Left ventricle myocardium superior (tissue), 1 donor: ENCODE measurements around the gene NAV2. TPM values are rescaled to one million over a fixed set of nuclear protein-coding genes. Genes with fewer than 3 reads are reported as not detected.
"Not testable (repeated sequence)": the region's sequence is repeated elsewhere in the genome, so short reads cannot be mapped to it uniquely, and the experiment has no call there.

Experiments
- ATAC-seq: fragments of 200-7000 bp; cut with Tn5 transposase; one replicate; pipeline ENCODE4 v1.9.1; 2020; ENCODE audit warnings: mild to moderate bottlenecking, moderate library complexity
- DNase-seq: peaks from one replicate; pipeline ENCODE4 v3.0.0-alpha.2; 2020
- intact Hi-C: fragments of 100-400 bp; cut with micrococcal nuclease; formaldehyde crosslinking; loops from one replicate; pipeline ENCODE4 v1.11.0; 2022
- total RNA-seq: library from RNA; stranded (reverse); fragmentation: NEBNext Ultra II Directional; extraction: Animal tissue kit (Norgen Biotek cat#: 25700); gene quantifications from one replicate; pipeline ENCODE4 v1.2.1, GENCODE V29; 2021
- donor health status: DM: no; HTN: yes; CAD: no; lungs with severe emphysema.

Gene NAV2
- total RNA-seq, 1 donor from 2014 or later = 8.8 TPM

DNA sequence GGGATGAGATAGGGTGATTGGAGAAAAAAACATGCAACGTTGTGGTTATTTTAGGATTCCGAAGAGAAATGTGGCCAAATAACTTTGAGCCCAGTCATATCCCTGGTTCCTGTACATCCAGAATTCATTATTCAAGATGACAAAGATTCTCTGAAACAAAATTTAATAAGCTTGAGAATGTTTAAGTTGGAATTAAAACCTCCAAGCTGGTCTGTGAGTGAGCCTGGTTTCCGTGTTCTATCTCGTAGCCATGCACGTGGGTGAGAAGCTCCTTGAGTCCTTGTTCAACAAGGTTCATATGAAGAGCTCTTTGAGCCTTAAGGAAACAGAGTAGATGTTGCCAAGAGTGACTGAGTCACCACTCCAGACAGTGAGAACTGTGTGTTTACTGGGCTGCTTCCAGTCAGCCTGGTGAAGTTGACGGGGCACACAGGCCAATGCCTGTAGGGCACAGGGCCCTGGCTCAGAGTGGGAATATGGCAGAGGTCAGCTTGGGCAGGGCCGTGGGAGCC lies 206.5 kb downstream of the NAV2 start:
- DNase-seq (peak; percentile 56), ATAC-seq (peak; percentile 98)
- intact Hi-C loops = no loop called here

DNA sequence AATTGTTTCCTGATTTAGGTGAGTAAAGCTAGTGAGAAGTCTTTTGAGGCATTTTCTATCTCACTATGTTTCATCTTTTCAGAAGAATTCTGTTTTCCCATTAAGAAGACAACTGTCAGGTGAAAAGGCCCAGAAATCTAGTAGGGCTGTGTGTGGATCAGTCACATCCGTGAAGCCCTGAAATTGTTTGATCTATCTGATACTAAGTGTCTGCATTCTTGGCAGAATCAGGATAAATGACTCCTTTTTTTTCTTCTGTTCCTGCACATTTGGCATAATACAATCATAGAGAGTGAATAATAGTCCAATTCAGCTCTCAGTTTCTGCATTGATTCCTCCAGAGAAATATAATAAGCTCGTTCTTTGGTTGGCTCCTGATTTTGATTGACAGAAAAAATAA lies 208.3 kb downstream of the NAV2 start:
- ATAC-seq (no peak), DNase-seq (no peak)
- intact Hi-C loops = no loop called here

DNA sequence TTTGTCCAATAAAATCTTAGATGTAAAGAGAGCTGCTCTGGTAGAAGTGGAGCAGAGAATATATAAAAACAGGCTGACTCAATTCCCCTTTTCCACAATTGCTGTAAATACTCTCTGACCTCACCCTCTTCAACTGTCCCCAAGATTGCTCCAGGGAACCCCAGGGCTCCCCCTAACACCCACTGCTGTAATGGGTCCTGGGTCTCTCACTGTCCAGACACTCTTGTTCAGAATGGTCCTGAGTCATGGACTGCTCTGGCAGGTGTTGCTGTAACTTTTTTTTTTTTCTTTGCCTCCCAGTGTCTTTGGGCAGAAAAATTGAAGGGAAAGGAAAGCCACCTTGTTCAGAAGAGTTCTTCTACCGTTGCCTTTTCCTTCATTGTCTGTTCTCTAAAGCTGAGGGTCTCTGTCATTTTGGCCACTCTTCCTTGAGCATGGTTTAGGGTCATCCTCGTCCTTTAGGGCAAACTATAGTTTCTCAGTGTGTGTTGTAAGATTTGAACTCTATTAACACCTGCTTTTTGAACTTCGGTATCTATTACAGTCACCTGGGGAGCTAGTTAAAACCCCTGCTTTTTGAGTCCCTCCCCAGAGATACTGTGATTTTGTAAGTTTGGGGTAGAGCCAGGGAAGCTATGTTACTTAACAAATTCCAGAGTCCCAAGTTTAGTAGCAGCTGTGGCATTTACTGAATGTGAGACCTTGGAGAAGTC lies 209.5 kb downstream of the NAV2 start:
- ATAC-seq (no peak), DNase-seq (no peak)
- intact Hi-C loops = no loop called here

DNA sequence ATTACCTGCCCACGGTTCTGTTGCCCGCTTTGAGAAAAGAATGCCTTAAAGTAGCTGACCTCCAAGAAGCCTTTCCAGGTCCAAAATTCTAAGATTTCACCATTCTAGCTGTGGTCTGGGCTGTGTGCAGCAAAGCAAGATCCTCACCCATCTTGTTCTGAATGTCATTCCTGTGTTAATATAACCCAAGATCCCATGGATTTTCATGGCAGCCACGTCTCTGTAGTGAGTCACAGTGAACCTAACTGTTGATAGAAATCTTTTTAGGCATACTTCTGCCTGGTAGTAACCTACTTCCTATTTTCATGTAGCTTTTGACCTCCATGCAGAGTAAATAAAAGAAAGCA lies 210.0 kb downstream of the NAV2 start:
- intact Hi-C loops = no loop called here
- no peak for ATAC-seq
- no peak for DNase-seq

DNA sequence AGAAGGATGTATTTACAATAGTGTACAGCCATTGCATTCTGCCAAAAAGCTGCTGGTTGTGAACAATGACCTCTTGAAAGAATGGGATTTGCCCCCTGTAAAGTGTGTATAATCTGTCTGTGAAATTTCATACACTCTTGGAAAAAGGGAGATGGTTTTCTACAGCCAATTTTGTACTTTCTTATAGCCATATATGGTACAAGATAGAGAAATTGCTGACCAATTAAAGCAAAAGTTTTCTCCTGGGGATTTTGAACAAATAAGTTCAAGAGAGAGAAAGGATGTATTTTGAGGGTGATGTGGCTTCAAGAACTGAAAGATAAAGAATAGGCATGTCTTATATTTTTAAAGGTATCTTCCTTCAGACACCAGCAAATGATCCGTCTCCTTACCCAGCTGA lies 211.0 kb downstream of the NAV2 start:
- intact Hi-C loops = no loop called here
- ATAC-seq (no peak), DNase-seq (no peak)

DNA sequence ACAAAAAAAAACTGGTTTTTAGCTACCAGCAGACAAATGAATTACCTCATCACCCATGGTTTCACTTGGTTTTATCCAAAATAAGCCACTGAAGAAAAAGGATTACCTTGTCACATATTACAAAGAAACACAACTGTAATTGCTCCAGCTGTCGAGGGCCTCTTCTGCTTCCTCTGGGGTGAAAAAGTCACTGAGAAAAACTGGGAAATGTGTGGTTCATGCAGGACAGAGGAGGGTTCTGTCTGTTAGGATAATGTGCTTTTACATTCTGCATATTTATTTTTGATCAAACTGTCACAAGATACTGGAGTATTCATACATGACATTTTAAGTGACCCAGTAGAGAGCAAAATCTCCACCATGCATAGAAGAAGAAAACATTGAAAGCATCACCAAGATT lies 211.7 kb downstream of the NAV2 start:
- ATAC-seq = no peak
- intact Hi-C loops = no loop called here
- DNase-seq = no peak

DNA sequence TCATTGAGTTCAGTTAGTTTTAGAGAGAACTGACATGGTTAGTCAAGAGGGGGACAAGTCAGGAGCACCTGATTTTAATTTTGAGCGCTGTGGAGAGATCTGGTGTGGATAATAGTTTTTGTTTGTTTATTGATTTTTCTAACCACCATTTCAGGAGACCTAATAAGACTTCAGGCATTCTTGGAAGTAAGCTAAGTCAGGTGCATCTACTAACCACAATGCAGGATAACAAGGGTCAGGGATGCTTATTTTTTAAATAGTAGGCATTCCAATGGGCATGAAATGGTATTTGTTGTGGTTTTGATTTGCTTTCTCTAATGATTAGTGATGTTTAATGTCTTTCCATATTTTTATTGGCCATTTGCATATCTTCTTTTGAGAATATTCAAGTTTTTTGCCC lies 212.1 kb downstream of the NAV2 start:
- intact Hi-C loops = no loop called here
- ATAC-seq (no peak), DNase-seq (no peak)

DNA sequence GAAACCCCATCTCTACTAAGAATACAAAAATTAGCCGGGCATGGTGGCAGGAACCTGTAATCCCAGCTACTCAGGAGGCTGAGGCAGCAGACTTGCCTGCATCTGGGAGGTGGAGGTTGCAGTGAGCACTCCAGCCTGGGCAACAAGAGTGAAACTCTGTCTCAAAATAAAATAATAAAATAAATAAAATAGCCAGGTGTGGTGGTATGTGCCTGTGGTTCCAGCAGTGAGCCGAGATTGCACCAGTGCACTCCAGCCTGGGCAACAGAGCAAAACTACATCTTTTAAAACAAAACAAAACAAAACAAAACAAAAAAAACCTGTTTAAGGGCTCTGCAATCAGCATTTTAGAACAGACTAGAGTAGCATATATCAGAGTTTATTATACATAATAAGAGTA lies 214.8 kb downstream of the NAV2 start:
- intact Hi-C loops, DNase-seq, ATAC-seq: not testable (repeated sequence)

DNA sequence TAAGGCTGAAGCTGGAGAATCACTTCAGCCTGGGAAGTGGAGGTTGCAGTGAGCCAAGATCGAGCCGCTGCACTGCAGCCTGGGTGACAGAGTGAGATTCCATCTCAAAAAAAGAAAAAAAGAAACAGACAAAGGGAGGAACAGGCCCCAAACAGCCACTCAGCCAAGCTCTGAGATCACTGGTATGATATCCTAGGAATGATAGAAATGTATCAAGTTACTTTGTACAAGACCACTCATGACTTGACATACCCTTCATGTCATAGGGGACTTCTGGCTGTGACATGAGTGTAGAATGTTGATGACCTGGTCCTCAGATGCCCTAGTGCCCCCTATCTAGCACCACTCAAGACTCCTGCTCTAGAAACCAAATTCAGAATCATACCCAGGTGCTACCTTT lies 216.5 kb downstream of the NAV2 start:
- no peak for DNase-seq
- no peak for ATAC-seq
- intact Hi-C loops = no loop called here

DNA sequence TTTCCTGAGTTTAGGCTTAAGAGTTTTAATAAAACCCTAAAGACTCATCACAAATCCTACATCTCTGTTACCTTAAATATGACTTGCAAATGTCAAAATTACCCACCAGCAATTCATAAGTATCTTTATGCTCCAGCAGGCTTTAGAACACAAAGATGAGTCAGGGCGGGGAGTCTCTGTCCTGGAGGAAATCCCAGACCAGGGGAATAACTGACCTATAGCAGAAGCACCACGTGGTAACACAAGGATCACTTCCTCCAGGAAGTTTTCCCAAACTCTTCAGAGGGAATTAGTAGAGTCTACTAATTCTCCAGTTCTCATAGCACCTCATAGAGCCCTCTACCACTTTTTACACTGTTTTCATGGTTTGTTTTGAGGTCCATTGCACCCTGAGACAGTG lies 217.0 kb downstream of the NAV2 start:
- DNase-seq = no peak
- ATAC-seq = no peak
- intact Hi-C loops = no loop called here

DNA sequence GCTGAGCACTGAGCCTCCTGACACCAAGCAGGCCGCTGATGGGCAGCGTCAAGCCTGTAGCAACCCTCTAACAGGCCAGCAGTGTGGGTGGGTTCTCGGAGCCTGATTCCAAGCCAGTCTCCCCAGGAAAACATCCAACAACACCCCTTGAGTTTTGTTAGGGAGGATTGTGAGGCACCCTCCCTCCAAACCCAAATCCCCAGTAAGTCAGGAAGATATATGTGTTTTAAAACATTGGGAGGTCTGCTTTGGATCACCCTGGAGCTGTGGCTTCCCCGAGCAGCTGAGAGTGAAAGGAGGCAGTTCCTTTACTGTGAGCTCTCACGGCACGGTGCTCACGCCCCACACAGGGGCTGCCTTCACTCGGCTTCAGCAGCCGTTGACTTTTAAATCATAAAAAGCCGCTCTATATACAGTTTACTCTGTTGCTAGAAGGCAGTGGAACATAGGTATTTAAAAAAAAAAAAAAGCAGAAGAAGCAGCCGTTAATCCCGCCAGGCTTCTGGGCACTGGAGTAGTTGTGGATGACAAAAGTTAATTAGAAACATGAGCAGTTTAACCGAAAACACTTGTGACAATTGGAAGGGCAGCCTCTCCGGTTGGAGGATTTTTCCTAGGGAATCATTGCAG lies 218.6 kb downstream of the NAV2 start:
- ATAC-seq (peak; percentile 67), DNase-seq (no peak)
- intact Hi-C loops = no loop called here

DNA sequence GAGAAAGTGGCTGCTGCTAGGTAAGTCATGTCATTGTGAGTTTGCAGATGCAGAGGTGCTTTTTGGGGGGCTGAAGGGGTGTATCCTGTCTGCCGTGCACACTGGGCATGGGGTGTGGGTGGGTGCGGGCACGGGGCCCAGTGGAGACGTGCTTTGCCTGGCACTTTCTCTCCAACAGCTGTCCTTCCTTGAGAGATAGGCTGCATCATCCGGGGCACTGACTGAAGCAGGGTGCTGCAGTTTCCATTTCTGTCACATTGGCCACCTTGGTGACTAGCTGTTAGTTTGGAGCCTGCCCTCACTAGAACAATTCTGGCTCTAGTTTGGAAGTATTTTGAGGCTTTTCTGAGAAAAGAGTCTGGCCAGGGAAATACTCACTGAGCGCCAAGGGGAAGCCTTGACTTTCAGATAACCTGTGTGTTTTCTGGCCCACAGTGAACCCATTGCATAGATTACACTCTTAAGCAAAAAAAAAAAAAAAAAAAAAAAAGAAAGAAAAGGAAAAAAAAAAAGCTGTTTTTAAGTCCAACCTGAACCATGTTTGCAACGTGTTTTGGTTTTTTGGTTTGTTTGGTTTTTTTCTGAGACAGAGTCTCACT lies 219.2 kb downstream of the NAV2 start:
- ATAC-seq (peak; percentile 30), DNase-seq (no peak)
- intact Hi-C loops = no loop called here

DNA sequence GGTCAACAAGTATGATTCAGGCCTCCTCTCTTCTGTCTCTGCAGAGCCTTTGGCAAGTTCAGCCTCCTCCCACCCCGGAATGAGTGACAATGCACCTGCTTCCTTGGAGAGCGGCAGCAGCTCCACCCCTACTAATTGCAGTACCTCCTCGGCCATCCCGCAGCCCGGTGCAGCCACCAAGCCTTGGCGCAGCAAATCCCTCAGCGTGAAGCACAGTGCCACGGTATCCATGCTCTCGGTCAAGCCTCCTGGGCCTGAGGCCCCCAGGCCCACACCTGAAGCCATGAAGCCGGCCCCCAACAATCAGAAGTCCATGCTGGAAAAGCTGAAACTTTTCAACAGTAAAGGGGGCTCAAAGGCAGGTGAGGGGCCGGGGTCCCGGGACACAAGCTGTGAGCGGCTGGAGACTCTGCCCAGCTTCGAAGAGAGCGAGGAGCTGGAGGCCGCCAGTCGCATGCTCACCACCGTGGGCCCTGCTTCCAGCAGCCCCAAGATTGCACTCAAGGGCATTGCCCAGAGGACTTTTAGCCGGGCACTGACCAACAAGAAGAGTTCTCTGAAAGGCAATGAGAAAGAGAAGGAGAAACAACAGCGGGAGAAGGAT lies 220.6 kb downstream of the NAV2 start:
- ATAC-seq (no peak), DNase-seq (no peak)
- intact Hi-C loops = no loop called here

DNA sequence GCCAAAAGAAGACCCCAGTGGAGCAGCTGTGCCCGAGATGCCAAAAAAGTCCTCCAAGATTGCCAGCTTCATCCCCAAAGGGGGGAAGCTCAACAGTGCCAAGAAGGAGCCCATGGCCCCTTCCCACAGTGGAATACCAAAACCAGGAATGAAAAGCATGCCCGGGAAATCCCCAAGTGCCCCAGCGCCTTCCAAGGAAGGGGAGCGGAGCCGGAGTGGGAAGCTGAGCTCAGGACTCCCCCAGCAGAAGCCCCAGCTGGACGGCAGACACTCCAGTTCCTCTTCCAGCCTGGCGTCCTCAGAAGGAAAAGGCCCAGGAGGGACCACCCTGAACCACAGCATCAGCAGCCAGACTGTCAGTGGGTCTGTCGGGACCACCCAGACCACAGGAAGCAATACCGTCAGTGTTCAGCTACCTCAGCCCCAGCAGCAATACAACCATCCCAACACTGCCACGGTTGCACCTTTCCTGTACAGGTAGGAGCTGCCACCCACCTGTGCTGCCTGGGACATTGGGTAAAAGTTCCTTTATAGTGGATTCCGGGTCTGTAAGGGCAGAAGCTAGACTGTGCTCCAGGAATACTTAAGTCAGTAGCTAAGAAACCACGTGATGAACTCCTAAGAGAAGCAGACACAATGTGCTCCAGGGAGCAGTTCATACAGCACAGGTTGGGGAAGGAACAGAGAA lies 221.3 kb downstream of the NAV2 start:
- intact Hi-C loops = no loop called here
- no peak for DNase-seq
- ATAC-seq = no peak

DNA sequence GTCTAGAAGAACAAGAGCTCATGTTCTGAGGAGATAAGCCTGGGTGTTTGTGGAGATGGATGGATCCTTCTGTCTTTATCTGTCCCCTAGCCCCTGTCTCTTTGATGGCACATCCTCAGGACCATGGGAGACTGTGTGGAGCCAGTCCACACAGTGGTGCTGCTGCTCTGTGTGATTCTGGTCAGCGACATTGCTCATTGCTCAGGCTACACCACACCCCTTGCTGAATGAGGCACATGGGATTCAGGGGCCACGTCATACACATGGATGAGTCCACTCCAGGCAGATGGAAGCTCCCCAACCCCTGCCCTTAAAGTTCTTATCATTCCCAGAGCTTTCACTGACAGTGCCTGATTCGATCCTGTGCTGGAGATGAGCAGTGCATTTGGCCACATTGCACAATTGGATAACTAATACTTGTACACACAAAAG lies 222.2 kb downstream of the NAV2 start:
- intact Hi-C loops = loop anchor here (5.0 kb wide), 1 partner anchor 197 kb away; no protein-coding TSS in a partner anchor
- DNase-seq = no peak
- peak; percentile 14 for ATAC-seq

DNA sequence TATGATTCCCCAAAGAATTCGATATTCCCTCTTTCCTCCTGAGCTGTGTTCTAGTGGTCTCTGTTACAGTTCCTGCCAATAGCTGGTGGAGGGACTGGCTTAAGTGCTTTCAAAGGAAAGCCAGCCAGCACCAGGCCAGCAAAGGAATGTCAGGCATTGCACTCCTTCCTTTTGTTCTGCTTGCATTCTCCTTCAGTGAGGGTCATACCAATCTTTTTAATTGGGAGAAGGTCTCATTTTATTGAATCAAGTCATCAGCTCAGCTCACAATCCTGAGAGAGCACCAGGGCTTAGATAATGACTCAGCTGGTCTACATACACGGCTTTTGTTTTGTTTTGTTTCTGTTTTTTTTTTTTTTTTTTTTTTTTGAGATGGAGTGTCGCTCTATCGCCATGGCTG lies 222.9 kb downstream of the NAV2 start:
- intact Hi-C loops = loop anchor here (5.0 kb wide), 1 partner anchor 197 kb away; no protein-coding TSS in a partner anchor
- DNase-seq (no peak), ATAC-seq (no peak)

DNA sequence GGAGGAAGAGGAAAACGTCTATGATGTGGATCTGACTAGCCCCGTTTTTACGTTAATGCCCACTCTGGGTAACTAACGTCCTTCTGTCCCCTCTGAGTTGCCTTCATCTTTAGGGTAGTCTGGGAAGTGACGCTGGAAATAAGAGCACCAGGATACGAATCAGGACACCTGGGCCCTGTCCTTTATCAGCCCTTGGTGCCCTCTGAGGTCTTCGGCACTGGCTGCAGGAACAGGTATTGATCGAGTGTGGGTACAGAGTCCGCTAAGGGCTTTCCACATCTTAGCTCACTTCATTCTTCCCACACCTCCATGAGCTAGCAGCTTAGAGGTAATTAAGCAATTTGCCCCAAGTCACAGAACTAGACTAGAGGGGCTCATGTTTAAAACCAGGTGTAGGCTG lies 223.8 kb downstream of the NAV2 start:
- ATAC-seq = no peak
- DNase-seq = no peak
- intact Hi-C loops = loop anchor here (5.0 kb wide), 1 partner anchor 196 kb away; no protein-coding TSS in a partner anchor

DNA sequence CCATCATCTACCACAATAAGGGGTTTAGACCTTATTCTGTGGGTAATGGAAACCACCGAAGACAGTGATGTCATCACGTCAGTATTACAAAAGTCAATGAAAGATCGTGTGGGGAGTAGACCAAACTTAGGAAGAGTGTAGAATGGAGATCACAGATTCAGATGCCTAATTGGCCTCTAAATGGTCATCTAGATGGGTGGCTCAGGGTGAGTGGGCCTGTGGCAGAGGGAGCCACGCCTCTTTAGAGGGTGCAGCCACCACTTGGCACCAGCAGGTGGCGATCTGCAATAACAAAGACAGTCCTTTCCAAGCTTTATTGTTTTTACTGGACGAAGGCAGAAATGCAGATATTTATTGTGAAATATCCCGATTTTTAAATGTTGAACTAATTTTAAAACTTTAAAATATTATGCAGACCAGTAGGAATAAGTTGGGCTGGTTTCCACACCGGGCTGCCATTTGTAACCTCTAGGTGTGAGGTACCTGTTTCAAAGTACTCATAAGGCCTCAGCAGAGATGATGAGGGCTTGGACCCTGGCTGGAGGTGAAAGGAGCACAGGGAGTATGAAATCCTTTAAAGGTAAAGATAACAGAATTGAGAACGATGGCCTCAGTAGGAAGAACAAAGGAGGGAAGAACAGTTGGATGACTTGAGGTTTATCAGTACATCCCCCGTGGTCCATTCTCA lies 225.7 kb downstream of the NAV2 start:
- ATAC-seq = peak; percentile 74
- peak; percentile 60 for DNase-seq
- intact Hi-C loops = loop anchor here (5.0 kb wide), 1 partner anchor 194 kb away; no protein-coding TSS in a partner anchor

DNA sequence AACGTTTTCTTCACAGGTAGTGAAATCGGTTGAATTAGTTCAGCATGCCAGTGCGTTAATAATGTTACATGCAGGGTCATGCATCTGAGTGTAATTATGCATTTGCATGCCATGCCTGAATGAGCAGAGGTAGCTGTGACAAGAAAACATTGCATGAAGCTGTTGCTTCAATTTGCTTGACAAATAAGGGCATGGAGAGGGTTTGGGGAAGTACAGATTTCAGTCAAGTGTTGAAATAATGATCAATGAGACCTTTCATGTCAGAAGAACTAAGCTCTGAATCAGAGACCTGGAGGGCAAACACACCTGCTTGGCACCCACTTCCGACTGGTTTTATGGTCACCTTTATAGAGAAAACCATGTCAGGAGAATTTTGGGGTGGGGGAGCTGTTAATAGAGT lies 226.2 kb downstream of the NAV2 start:
- intact Hi-C loops = loop anchor here (5.0 kb wide), 1 partner anchor 193 kb away; no protein-coding TSS in a partner anchor
- no peak for ATAC-seq

More for the DNA sequence above, 226.2 kb downstream of the NAV2 start:
- no peak for DNase-seq
